Umbilical cord (tissue), 2 donors: ENCODE results near the gene MPHOSPH9. TPM values are rescaled to one million over a fixed set of nuclear protein-coding genes. Genes with fewer than 3 reads are reported as not detected.

Source experiments
- DNase-seq: peaks from one replicate; pipeline ENCODE4 v3.0.0-alpha.2; 2015; ENCODE audit warnings: low spot score
- total RNA-seq: library from RNA; depleted of rRNA; stranded (reverse); fragments of >200 nt; gene quantifications from one replicate; pipeline ENCODE4 v1.2.3, GENCODE V29; 2014; ENCODE audit warnings: low replicate concordance; ENCODE audit not compliant: insufficient read depth

The MPHOSPH9 gene
- total RNA-seq, 1 donor from 2014 or later = 52.2 TPM

DNA sequence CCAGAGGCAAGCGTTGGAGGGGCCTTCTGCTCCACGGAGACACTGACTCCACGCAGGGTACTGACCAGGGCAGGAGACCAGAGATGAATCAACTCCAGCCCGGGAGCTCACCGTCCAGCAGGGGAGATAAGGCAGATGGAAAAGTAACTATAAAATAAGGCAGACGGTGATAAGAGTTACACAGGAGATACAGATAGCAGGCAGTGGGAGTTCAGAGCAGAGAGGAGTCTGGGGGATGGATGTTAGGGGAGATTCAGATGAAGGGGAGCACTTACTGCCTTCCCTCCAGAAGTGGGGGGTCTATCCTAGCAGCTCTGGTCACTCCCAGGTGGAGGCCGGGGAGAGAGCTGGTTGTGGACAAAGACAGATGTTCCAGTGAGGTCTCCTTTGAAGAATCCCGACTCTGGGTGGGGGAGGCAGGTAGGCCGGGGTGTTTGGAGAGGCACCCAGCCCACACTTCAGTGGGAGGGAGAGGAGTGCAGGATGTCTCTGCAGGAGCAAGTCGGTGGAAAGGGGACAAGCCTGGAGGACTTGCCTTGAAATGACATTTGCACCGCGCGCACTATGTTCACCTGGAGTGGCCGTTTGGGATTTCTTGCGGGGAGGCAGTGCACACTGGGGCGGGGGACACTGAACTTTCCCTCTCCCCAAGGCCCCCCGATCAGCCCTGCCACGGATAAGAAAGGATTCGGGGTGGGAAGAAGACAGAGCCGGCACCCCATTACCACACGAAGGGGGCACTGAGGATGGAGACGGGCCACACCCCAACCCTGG is 83.3 kb downstream of the MPHOSPH9 start:
- DNase-seq = peak; percentile 42

DNA sequence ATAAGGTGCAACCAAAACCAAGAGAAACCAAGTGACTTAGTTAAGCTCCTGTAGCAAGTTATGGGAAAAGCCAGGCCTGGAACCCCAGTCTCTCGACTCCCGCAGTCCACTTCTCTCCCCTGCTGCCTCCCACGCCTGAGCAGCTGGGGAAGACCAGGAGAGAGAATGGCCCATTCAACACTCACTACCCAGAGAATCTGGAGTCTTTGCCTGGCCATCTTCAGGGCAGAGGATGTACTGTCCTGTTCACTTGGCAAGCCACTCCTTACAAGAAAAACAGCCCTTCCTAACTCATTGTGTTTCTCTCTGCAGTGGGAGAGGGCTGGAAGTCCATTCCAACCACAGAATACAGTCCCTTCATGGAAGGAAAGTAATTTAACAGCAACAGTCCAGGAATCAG is 83.9 kb downstream of the MPHOSPH9 start:
- no peak for DNase-seq

- no peak for DNase-seq
Measured at GRCh38 chr12:123148655-123149054, 84.3 kb downstream of the MPHOSPH9 start.

GRCh38 chr12:123148223-123148622 is 84.7 kb downstream of the MPHOSPH9 start:
- DNase-seq = peak; percentile 71

- no peak for DNase-seq
Measured at GRCh38 chr12:123145211-123145610, 87.7 kb downstream of the MPHOSPH9 start.

GRCh38 chr12:123143736-123144461 is 89.0 kb downstream of the MPHOSPH9 start:
- DNase-seq = no peak

DNA sequence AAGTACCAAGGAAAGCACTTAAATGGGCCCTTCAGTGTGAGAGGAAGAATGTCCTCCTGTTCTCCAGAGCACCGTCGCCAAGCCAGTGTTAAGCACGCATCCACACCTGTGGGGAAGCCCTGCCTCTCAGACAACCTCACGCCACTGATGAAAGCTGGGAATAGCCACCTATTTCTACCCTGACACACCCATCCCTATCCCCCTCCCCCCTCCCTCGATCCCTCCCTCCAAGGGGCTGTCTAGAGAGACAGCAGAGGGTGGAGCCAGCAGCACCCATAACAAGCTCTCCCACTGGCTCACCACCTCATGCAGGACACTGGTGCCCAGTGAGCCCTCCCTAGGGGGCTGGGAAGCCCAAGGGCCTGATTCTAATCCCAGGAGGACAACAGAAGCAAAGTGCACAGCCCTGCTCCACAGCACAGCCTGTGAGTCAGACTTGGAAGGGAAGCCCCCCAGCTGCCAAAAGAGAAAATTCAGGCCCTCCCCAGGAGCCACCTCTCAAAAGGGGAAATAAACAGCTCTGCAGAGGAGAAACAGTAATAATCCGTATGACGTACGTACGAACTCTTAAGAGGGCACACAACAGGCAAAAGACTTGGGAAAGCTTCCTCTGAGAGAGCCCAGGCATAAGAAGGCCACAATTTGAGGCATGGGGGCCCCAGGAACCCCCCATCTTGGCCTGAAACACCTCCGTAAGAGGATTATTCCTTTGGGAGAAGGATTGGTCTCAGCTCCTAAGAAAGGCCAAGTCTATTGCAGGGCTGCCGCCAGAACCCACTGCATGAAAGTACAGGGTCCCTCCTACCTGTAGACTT is 89.8 kb downstream of the MPHOSPH9 start:
- DNase-seq = no peak

DNA sequence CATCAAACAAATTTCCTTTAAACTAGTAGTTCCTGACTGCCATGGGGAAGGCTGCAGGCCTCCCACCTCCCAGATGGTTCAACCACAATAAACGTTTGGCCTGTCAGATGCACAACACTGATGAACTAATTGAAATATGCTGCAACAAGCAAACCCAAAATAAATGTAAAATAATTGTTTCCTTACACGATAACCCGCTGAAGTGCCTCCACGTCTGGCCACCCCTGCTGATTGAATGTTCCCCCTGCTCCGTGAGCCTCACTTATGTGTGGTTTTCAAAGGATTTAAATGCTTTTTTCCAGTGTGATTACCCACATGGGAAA is 90.5 kb downstream of the MPHOSPH9 start:
- DNase-seq = no peak

- peak; percentile 88 for DNase-seq
Measured at GRCh38 chr12:123141615-123142517, 91.1 kb downstream of the MPHOSPH9 start.

GRCh38 chr12:123140676-123141614 is 92.0 kb downstream of the MPHOSPH9 start:
- DNase-seq = no peak

DNA sequence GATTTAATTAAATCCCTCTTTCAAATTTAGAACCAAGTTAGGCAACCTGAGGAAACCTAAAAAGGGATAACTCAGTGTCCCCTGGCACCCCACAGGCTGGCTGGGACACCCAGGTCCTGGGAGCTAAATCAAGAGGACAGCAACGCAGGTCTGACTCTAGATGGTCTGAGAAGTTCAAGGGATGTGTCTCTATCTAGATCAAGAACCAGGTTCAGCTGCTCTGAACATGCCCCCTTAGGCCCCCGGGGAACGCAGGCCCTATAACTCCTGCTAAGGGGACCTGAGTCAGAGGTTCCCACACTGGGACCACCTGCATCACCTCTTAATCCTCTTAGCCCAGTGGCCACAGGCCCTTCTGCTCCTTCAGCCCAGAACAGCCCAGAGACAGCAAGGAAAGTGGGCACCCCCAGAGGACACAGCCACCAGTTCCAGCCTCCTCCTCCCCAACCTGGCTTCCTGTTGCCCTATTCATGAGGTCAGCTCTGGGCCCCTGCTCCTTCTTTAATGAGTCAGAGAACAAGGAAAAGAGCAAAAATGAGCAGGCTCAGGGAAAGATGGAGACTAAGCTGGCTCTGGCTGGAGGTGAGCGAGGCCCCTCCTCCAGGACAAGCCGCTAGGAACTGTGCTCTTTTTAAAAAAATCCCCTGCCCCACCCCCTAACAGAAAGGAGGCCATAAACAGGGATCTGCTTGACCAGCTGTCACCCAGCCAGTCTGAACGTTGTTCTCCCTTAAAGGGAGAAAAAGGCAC is 92.8 kb downstream of the MPHOSPH9 start:
- DNase-seq = peak; percentile 84

DNA sequence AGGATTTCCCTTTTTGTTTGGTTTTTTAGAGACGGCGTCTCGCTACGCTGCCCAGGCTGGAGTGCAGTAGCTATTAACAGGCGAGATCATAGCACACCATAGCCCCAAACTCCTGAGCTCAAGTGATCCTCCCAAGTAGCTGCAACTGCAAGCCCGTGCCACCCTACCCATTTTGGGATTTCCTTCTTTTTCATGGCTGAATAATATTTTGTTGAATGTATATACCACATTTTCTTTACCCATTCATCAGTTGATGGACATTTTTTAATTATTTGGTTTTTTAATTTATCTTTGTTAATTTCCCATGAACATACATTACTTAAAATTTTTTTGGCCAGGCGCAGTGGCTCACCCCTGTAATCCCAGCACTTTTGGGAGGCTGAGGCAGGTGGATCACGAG is 97.3 kb downstream of the MPHOSPH9 start:
- no peak for DNase-seq

DNA sequence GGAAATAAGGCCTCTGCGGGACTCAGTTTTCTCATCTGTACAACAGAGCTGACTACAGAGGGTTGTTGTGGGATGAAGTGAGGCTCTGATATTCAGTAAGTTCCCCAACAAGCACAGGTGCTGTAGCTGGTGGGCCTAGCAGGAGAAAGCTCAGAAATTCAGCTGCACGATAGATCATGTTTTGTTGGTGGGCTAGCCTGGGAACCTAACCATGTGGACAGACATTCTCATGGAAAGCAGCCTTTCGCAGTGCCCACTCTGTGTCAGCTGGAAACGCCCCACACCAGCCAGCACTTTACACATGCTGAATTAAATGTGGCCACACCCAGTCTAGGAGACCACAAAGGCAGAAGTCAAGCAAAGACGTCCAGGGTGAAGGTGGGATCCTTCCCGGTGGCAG is 98.1 kb downstream of the MPHOSPH9 start:
- no peak for DNase-seq

DNA sequence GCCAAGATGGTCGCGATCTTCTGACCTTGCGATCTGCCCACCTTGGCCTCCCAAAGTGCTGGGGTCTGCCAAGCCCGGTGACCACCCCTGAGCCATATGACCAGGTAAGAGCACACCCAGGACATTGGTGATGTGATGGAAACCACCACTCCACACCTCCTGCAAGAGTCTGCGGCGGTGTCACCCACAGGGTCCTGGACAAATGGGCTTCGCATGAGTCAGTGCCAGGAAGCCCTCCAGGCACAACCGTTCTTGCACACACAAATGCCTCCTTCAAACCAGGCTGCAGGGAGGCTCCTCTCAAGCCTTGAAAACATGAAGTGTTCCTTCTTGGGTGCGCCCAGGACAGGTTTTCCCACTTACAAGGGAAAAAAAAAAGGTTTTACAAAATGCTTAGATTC is 98.7 kb downstream of the MPHOSPH9 start:
- DNase-seq = peak; percentile 27

DNA sequence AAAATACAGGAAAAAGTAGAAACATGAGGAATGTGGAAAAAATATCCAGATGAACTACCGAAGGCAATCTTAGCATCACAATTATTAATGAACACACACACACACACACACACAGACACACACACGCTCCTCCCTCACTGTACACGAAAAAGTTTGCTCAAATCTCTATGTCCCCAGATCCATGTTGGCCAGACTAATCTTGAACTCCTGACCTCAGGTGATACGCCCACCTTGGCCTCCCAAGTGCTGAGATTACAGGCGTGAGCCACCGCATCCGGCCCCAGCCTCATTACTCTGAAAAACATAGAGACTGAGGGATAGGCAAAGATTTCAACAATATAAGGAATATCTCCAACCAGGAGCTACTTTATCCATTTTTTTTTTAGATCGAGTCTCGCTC is 99.2 kb downstream of the MPHOSPH9 start:
- no peak for DNase-seq

GRCh38 chr12:123132951-123133619 is 99.9 kb downstream of the MPHOSPH9 start:
- DNase-seq = no peak

DNA sequence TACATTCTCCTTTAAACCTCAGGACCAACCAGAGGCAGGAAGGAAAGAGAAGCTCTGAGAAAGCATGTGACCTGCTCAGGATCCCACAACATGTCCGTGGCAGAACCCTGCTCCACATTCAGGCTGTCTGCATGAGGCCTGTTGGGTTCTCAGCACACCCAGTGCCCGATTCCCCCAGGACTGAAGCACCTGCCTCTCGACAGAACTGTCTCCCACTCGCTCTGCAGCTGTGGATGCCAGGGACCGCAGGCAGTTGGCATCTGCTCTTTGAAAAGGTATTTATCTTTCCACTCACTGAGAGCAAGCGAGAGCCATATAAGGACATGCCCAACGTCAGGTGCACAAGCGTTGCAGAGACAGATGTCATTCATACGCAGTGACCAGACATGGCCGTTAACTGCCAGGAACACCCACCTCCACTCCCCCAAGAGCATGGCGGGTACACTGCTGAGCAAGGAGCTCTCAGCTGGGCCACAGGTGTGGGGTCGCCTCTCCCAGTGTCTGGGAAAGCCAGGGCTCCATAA is 101.0 kb downstream of the MPHOSPH9 start:
- no peak for DNase-seq

GRCh38 chr12:123131291-123131832 is 101.6 kb downstream of the MPHOSPH9 start:
- DNase-seq = no peak
